Endothelial cell (in vitro differentiated cells): ENCODE measurements around the gene DEFB112. TPM values are rescaled to one million over a fixed set of nuclear protein-coding genes. Genes with fewer than 3 reads are reported as not detected.

Source experiments
- DNase-seq: peaks from one replicate; pipeline ENCODE4 v3.0.0; 2021; ENCODE audit warnings: low spot score
- H3K27ac Mint-ChIP-seq: one replicate; pipeline ENCODE4 v1.8.0; 2021; ENCODE audit warnings: mixed read lengths, inconsistent platforms; ENCODE audit not compliant: unreplicated experiment
- H3K27me3 Mint-ChIP-seq: one replicate; pipeline ENCODE4 v1.8.0; 2021; ENCODE audit warnings: mild to moderate bottlenecking, moderate library complexity, mixed read lengths, inconsistent platforms; ENCODE audit not compliant: unreplicated experiment
- H3K36me3 Mint-ChIP-seq: one replicate; pipeline ENCODE4 v1.8.0; 2021; ENCODE audit warnings: mild to moderate bottlenecking, low read depth, mixed read lengths, inconsistent platforms; ENCODE audit not compliant: unreplicated experiment
- H3K4me1 Mint-ChIP-seq: one replicate; pipeline ENCODE4 v1.8.0; 2021; ENCODE audit warnings: mild to moderate bottlenecking, mixed read lengths, inconsistent platforms; ENCODE audit not compliant: unreplicated experiment
- H3K4me3 Mint-ChIP-seq: one replicate; pipeline ENCODE4 v1.8.0; 2021; ENCODE audit warnings: mild to moderate bottlenecking, mixed read lengths, inconsistent platforms; ENCODE audit not compliant: unreplicated experiment
- H3K9me3 Mint-ChIP-seq: one replicate; pipeline ENCODE4 v1.8.0; 2021; ENCODE audit warnings: mixed read lengths, inconsistent platforms; ENCODE audit not compliant: unreplicated experiment
- CTCF ChIP-seq: fragments of 200-600 bp; sonication (generic); IDR thresholded peaks from one replicate; pipeline ENCODE4 v1.5.0; 2021; ENCODE audit warnings: antibody characterized with exemption; ENCODE audit not compliant: unreplicated experiment
- total RNA-seq: library from RNA; stranded (reverse); fragmentation: NEBNext Ultra II Directional; extraction: Animal tissue kit (Norgen Biotek cat#: 25700); gene quantifications from one replicate; pipeline ENCODE4 v1.2.1, GENCODE V29; 2021; ENCODE audit not compliant: unreplicated experiment

DEFB112 gene
- total RNA-seq, 1 donor from 2014 or later: not detected

- Mint-ChIP-seq H3K36me3 (no peaks in the 10 kb centered on the region), H3K9me3 (no peaks in the 10 kb centered on the region), H3K27ac (no peak overlapping the region), H3K27me3 (no peaks in the 10 kb centered on the region), H3K4me1 (no peaks in the 10 kb centered on the region), H3K4me3 (no peak overlapping the region)
- TF ChIP-seq CTCF: no peak
- DNase-seq: no peak
These were observed 26.7 kb upstream of the DEFB112 start for GRCh38 chr6:50076431-50076830.

GRCh38 chr6:50071921-50072320, 22.2 kb upstream of the DEFB112 start:
- no peak for TF ChIP-seq CTCF
- Mint-ChIP-seq H3K4me3 (no peak overlapping the region), H3K27ac (no peak overlapping the region), H3K9me3 (no peaks in the 10 kb centered on the region), H3K27me3 (no peaks in the 10 kb centered on the region), H3K4me1 (no peaks in the 10 kb centered on the region), H3K36me3 (no peaks in the 10 kb centered on the region)
- DNase-seq: no peak

- H3K36me3 Mint-ChIP-seq: no peaks in the 10 kb centered on the region
- H3K27ac Mint-ChIP-seq: no peak overlapping the region
- no peak for DNase-seq
- H3K9me3 Mint-ChIP-seq: no peaks in the 10 kb centered on the region
- no peaks in the 10 kb centered on the region for H3K27me3 Mint-ChIP-seq
- H3K4me3 Mint-ChIP-seq: no peak overlapping the region
- no peak for TF ChIP-seq CTCF
- H3K4me1 Mint-ChIP-seq: no peaks in the 10 kb centered on the region
These were observed 20.4 kb upstream of the DEFB112 start for GRCh38 chr6:50070101-50070500.

- H3K4me1 Mint-ChIP-seq: no peaks in the 10 kb centered on the region
- H3K36me3 Mint-ChIP-seq: no peaks in the 10 kb centered on the region
- no peak overlapping the region for H3K27ac Mint-ChIP-seq
- no peak overlapping the region for H3K4me3 Mint-ChIP-seq
- TF ChIP-seq CTCF: peak; percentile 65
- peak; percentile 23 for DNase-seq
- H3K27me3 Mint-ChIP-seq: no peaks in the 10 kb centered on the region
- H3K9me3 Mint-ChIP-seq: no peaks in the 10 kb centered on the region
These were observed 12.3 kb upstream of the DEFB112 start for GRCh38 chr6:50062051-50062450.

GRCh38 chr6:50056242-50056641, 6.5 kb upstream of the DEFB112 start:
- no peak overlapping the region for H3K4me3 Mint-ChIP-seq
- no peak overlapping the region for H3K27ac Mint-ChIP-seq
- no peaks in the 10 kb centered on the region for H3K27me3 Mint-ChIP-seq
- H3K4me1 Mint-ChIP-seq: no peaks in the 10 kb centered on the region
- no peak for TF ChIP-seq CTCF
- no peaks in the 10 kb centered on the region for H3K9me3 Mint-ChIP-seq
- no peak for DNase-seq
- no peaks in the 10 kb centered on the region for H3K36me3 Mint-ChIP-seq
